CD14-positive monocyte (primary cell): ENCODE results near the gene TMEM178B. TPM values are rescaled to one million over a fixed set of nuclear protein-coding genes. Genes with fewer than 3 reads are reported as not detected.

Experiments
- DNase-seq, 3 donors: peaks; one replicate each; pipeline ENCODE4 v3.0.0-alpha.2; 2011 to 2022
- H2AFZ ChIP-seq: 2 replicates; pipeline ENCODE4 v1.6.0; 2012; ENCODE audit warnings: mild to moderate bottlenecking, low read depth, low read length, inconsistent platforms; ENCODE audit not compliant: insufficient read depth, poor library complexity, severe bottlenecking
- H3K27ac ChIP-seq, 2 donors: 1 replicate in 1 of 2; 2 replicates in 1 of 2; pipeline ENCODE4 v1.5.1; 2012 to 2013; ENCODE audit warnings: low read length in 2 of 2, control low read depth in 1 of 2, inconsistent platforms in 1 of 2, low read depth in 1 of 2, mild to moderate bottlenecking in 1 of 2
- H3K27me3 ChIP-seq, 2 donors: one replicate each; pipeline versions ENCODE4 v1.6.0 to v1.6.1; 2011 to 2013; ENCODE audit warnings: low read length in 2 of 2; ENCODE audit not compliant: control insufficient read depth in 2 of 2, insufficient read depth in 2 of 2
- H3K36me3 ChIP-seq, 2 donors: replicated peaks in 1 of 2; 1 replicate in 1 of 2; 2 replicates in 1 of 2; pipeline versions ENCODE4 v1.5.1 to v1.6.1; 2012 to 2013; ENCODE audit warnings: low read length in 2 of 2, control low read depth in 1 of 2, inconsistent platforms in 1 of 2, mild to moderate bottlenecking in 1 of 2; ENCODE audit not compliant: insufficient read depth in 2 of 2, control insufficient read depth in 1 of 2
- H3K4me1 ChIP-seq, 2 donors: 1 replicate in 1 of 2; 2 replicates in 1 of 2; pipeline versions ENCODE4 v1.5.1 to v1.6.1; 2012 to 2013; ENCODE audit warnings: low read length in 2 of 2, control low read depth in 1 of 2, inconsistent platforms in 1 of 2, mild to moderate bottlenecking in 1 of 2, moderate library complexity in 1 of 2; ENCODE audit not compliant: insufficient read depth in 2 of 2, control insufficient read depth in 1 of 2
- H3K4me2 ChIP-seq: replicated peaks from 2 replicates; pipeline ENCODE3; 2012; ENCODE audit warnings: low read length, moderate library complexity, mild to moderate bottlenecking; ENCODE audit not compliant: poor library complexity, severe bottlenecking; ENCODE audit errors: extremely low read depth
- H3K4me3 ChIP-seq, 3 experiments: fragments of 200-600 bp in 1 of 3; sonication (generic) in 1 of 3; replicated peaks in 1 of 3; 1 replicate in 2 of 3; 2 replicates in 1 of 3; pipeline ENCODE4 v1.5.1; 2011 to 2013; ENCODE audit warnings: low read length in 3 of 3, mild to moderate bottlenecking in 3 of 3, control low read depth in 2 of 3, low read depth in 2 of 3, inconsistent platforms in 1 of 3, moderate library complexity in 1 of 3
- H3K79me2 ChIP-seq: 2 replicates; pipeline ENCODE4 v1.6.0; 2012; ENCODE audit warnings: mild to moderate bottlenecking, control low read depth, inconsistent platforms, low read length, moderate library complexity; ENCODE audit not compliant: insufficient read depth
- H3K9ac ChIP-seq: 2 replicates; pipeline ENCODE4 v1.6.0; 2017; ENCODE audit warnings: low read length, mild to moderate bottlenecking; ENCODE audit not compliant: insufficient read depth, poor library complexity, severe bottlenecking
- H3K9me3 ChIP-seq, 2 donors: replicated peaks in 1 of 2; 1 replicate in 1 of 2; 2 replicates in 1 of 2; pipeline versions ENCODE4 v1.5.1 to v1.6.1; 2012 to 2013; ENCODE audit warnings: low read length in 2 of 2, control low read depth in 1 of 2; ENCODE audit not compliant: control insufficient read depth in 1 of 2, insufficient read depth in 1 of 2
- H4K20me1 ChIP-seq: 2 replicates; pipeline ENCODE4 v1.6.0; 2012; ENCODE audit warnings: mild to moderate bottlenecking, low read length, control low read depth, moderate library complexity; ENCODE audit not compliant: insufficient read depth
- H3K27ac Mint-ChIP-seq, 7 donors: one replicate each; pipeline ENCODE4 v1.8.0; 2020; ENCODE audit warnings: mild to moderate bottlenecking in 7 of 7, mixed read lengths in 7 of 7, moderate library complexity in 6 of 7, inconsistent platforms in 2 of 7
- H3K27me3 Mint-ChIP-seq, 3 donors: one replicate each; pipeline ENCODE4 v1.8.0; 2021 to 2022; ENCODE audit warnings: low read depth in 3 of 3, mild to moderate bottlenecking in 3 of 3, mixed read lengths in 3 of 3, moderate library complexity in 3 of 3, inconsistent platforms in 1 of 3
- H3K36me3 Mint-ChIP-seq, 2 donors: one replicate each; pipeline ENCODE4 v1.8.0; 2020; ENCODE audit warnings: mixed read lengths in 2 of 2, inconsistent platforms in 1 of 2, mild to moderate bottlenecking in 1 of 2
- H3K4me1 Mint-ChIP-seq: one replicate; pipeline ENCODE4 v1.8.0; 2020; ENCODE audit warnings: mild to moderate bottlenecking, mixed read lengths
- H3K4me3 Mint-ChIP-seq, 2 donors: one replicate each; pipeline ENCODE4 v1.8.0; 2020; ENCODE audit warnings: mild to moderate bottlenecking in 2 of 2, mixed read lengths in 2 of 2, moderate library complexity in 1 of 2
- H3K9me3 Mint-ChIP-seq, 7 donors: one replicate each; pipeline ENCODE4 v1.8.0; 2020 to 2022; ENCODE audit warnings: mixed read lengths in 7 of 7, mild to moderate bottlenecking in 6 of 7, moderate library complexity in 6 of 7, inconsistent platforms in 2 of 7
- WGBS: methylation state at CpG from one replicate; pipeline ENCODE4 v1.1.5; 2013; ENCODE audit warnings: missing lambda C conversion rate; ENCODE audit not compliant: insufficient coverage; 5-methylcytosine and 5-hydroxymethylcytosine counted together
- intact Hi-C, 2 donors: fragments of 100-400 bp; cut with micrococcal nuclease; formaldehyde crosslinking; loops; one replicate each; pipeline versions ENCODE4 v1.15.0 to v1.15.1; 2023
- polyA plus RNA-seq, 3 donors: library from polyadenylated mRNA; depleted of rRNA in 1 of 3; unstranded in 2 of 3; stranded (reverse) in 1 of 3; fragments of 300-500 nt in 2 of 3; fragments of >200 nt in 1 of 3; fragmentation: Illumina TruSeq in 2 of 3; gene quantifications; 1 replicate in 2 of 3; 2 replicates in 1 of 3; pipeline ENCODE4 v1.2.3, GENCODE V29; 2012 to 2021
- TF ChIP-seq, protein P1 (sequence below): fragments of 200-600 bp; IDR thresholded peaks from one replicate; pipeline ENCODE4 v1.8.0; 2022; ENCODE audit warnings: antibody characterized with exemption, mild to moderate bottlenecking

Gene TMEM178B
- polyA plus RNA-seq, 3 donors, result not detected

GRCh38 chr7:141468341-141468740 lies 394.5 kb downstream of the TMEM178B start:
- no peak overlapping the region for H3K27ac ChIP-seq
- TF ChIP-seq, protein P1, sequence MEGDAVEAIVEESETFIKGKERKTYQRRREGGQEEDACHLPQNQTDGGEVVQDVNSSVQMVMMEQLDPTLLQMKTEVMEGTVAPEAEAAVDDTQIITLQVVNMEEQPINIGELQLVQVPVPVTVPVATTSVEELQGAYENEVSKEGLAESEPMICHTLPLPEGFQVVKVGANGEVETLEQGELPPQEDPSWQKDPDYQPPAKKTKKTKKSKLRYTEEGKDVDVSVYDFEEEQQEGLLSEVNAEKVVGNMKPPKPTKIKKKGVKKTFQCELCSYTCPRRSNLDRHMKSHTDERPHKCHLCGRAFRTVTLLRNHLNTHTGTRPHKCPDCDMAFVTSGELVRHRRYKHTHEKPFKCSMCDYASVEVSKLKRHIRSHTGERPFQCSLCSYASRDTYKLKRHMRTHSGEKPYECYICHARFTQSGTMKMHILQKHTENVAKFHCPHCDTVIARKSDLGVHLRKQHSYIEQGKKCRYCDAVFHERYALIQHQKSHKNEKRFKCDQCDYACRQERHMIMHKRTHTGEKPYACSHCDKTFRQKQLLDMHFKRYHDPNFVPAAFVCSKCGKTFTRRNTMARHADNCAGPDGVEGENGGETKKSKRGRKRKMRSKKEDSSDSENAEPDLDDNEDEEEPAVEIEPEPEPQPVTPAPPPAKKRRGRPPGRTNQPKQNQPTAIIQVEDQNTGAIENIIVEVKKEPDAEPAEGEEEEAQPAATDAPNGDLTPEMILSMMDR, result no peak
- peaks cover 0 to 4% (median 0%) of the 10 kb centered on the region in 7 donors for H3K9me3 Mint-ChIP-seq
- H3K36me3 ChIP-seq, result no peaks in the 10 kb centered on the region
- H3K4me2 ChIP-seq, result no peak overlapping the region
- H3K27me3 Mint-ChIP-seq, result peaks cover 2 to 11% (median 10%) of the 10 kb centered on the region in 3 donors
- H3K9me3 ChIP-seq, result no peaks in the 10 kb centered on the region
- DNase-seq, result no peak
- no peak overlapping the region for H3K4me3 ChIP-seq
- H3K27ac Mint-ChIP-seq, result no peak overlapping the region
- H3K36me3 Mint-ChIP-seq, result no peaks in the 10 kb centered on the region
- no peaks in the 10 kb centered on the region for H3K79me2 ChIP-seq
- H4K20me1 ChIP-seq, result no peaks in the 10 kb centered on the region
- WGBS, result 97% methylated on average over 3 of the region's 5 CpGs
- intact Hi-C loops, result no loop called here
- H3K4me1 ChIP-seq, result no peaks in the 10 kb centered on the region
- H3K27me3 ChIP-seq, result no peaks in the 10 kb centered on the region
- H3K4me3 Mint-ChIP-seq, result no peak overlapping the region
- no peaks in the 10 kb centered on the region for H3K4me1 Mint-ChIP-seq
- no peak overlapping the region for H2AFZ ChIP-seq
- H3K9ac ChIP-seq, result no peak overlapping the region

DNA sequence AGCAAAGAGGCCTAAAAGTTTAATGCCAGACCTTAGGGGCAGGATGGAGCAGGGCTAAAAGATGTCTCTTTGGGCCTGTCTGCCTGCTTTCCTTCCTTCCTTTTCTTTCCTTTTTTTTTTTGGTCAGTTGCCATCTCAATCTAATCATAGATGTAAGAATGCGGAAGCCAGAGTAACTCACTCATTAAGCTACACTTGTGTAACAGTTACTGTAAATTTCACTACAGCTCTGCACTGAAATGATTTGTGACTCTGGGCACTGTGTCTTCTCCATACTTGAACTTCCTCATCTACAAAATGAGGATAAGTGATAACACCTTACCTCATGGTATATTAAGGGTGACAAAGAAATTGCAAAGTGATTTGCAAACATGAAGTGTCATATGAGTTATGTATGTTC lies 401.8 kb downstream of the TMEM178B start:
- Histone ChIP-seq H3K27ac (no peak overlapping the region), H3K79me2 (no peaks in the 10 kb centered on the region), H2AFZ (no peak overlapping the region), H3K9me3 (no peaks in the 10 kb centered on the region), H3K9ac (no peak overlapping the region), H3K4me3 (no peak overlapping the region), H3K27me3 (no peaks in the 10 kb centered on the region), H3K4me2 (no peak overlapping the region), H3K36me3 (no peaks in the 10 kb centered on the region), H3K4me1 (no peaks in the 10 kb centered on the region), H4K20me1 (no peaks in the 10 kb centered on the region)
- no CpG with 5 or more reads among the region's 1 CpG for WGBS
- H3K27ac Mint-ChIP-seq, result no peak overlapping the region
- no peaks in the 10 kb centered on the region for H3K36me3 Mint-ChIP-seq
- H3K9me3 Mint-ChIP-seq, result peaks cover 0 to 2% (median 0%) of the 10 kb centered on the region in 7 donors
- H3K27me3 Mint-ChIP-seq, result peaks cover 2 to 7% (median 4%) of the 10 kb centered on the region in 3 donors
- intact Hi-C loops, result no loop called here
- TF ChIP-seq, protein P1, result no peak
- H3K4me3 Mint-ChIP-seq, result no peak overlapping the region
- no peaks in the 10 kb centered on the region for H3K4me1 Mint-ChIP-seq
- DNase-seq, result no peak
